HL-60/S4 (cell line): Measurements from ENCODE around the gene PTPRN2.

Experiments
- in situ Hi-C: fragments of 300-500 bp; cut with MboI; formaldehyde crosslinking; loops from 2 replicates; pipeline ENCODE4 v1.14.3; 2022; ENCODE audit warnings: low sequenced_read_pairs

PTPRN2 gene

GRCh38 chr7:157840914-157841772 is 746.5 kb downstream of the PTPRN2 start:
- in situ Hi-C loops = no loop called here

- in situ Hi-C loops = no loop called here
Observed at GRCh38 chr7:157840174-157840913, 747.3 kb downstream of the PTPRN2 start.

- in situ Hi-C loops = no loop called here
Observed at GRCh38 chr7:157839672-157840167, 747.9 kb downstream of the PTPRN2 start.

- in situ Hi-C loops = no loop called here
Observed at GRCh38 chr7:157839226-157839625, 748.4 kb downstream of the PTPRN2 start.

- in situ Hi-C loops = no loop called here
Observed at GRCh38 chr7:157837561-157837960, 750.1 kb downstream of the PTPRN2 start.

GRCh38 chr7:157837047-157837446 is 750.6 kb downstream of the PTPRN2 start:
- in situ Hi-C loops = no loop called here

GRCh38 chr7:157834501-157835163 is 753.0 kb downstream of the PTPRN2 start:
- in situ Hi-C loops = no loop called here

GRCh38 chr7:157832866-157833607 is 754.6 kb downstream of the PTPRN2 start:
- in situ Hi-C loops = no loop called here

- in situ Hi-C loops = no loop called here
Observed at GRCh38 chr7:157832421-157832820, 755.2 kb downstream of the PTPRN2 start.

- in situ Hi-C loops = no loop called here
Observed at GRCh38 chr7:157832006-157832405, 755.6 kb downstream of the PTPRN2 start.

GRCh38 chr7:157831143-157831905 is 756.3 kb downstream of the PTPRN2 start:
- in situ Hi-C loops = no loop called here

GRCh38 chr7:157830331-157830730 is 757.3 kb downstream of the PTPRN2 start:
- in situ Hi-C loops = no loop called here

GRCh38 chr7:157829491-157829890 is 758.1 kb downstream of the PTPRN2 start:
- in situ Hi-C loops = no loop called here

- in situ Hi-C loops = no loop called here
Observed at GRCh38 chr7:157828881-157829280, 758.7 kb downstream of the PTPRN2 start.

- in situ Hi-C loops = no loop called here
Observed at GRCh38 chr7:157828190-157828589, 759.4 kb downstream of the PTPRN2 start.

GRCh38 chr7:157827863-157828160 is 759.8 kb downstream of the PTPRN2 start:
- in situ Hi-C loops = no loop called here

- in situ Hi-C loops = no loop called here
Observed at GRCh38 chr7:157827045-157827862, 760.4 kb downstream of the PTPRN2 start.

GRCh38 chr7:157826566-157826965 is 761.1 kb downstream of the PTPRN2 start:
- in situ Hi-C loops = no loop called here

- in situ Hi-C loops = no loop called here
Observed at GRCh38 chr7:157825325-157825724, 762.3 kb downstream of the PTPRN2 start.

GRCh38 chr7:157824819-157825121 is 762.9 kb downstream of the PTPRN2 start:
- in situ Hi-C loops = no loop called here
